Panc1 (cell line): Measurements from ENCODE around the gene METTL16. TPM values are rescaled to one million over a fixed set of nuclear protein-coding genes. Genes with fewer than 3 reads are reported as not detected.

Experiments used
- ATAC-seq: fragments of 200-7000 bp; cut with Tn5 transposase; 2 replicates; pipeline ENCODE4 v1.9.1; 2020; ENCODE audit warnings: mild to moderate bottlenecking, moderate library complexity
- BruUV-seq: library from RNA; stranded (reverse); fragments of 400-500 nt; replicated peaks from 2 replicates; lab custom pipeline; 2021; lab: Mats Ljungman, UMichigan
- CTCF ChIA-PET: fragments of 300-600 bp; sonication (Branson Sonifier 250); formaldehyde crosslinking; loops from one replicate; lab custom pipeline; 2022; ENCODE audit warnings: antibody characterized with exemption; lab: Charles Lee
- POLR2A ChIA-PET: fragments of 300-600 bp; sonication (Branson Sonifier 250); formaldehyde crosslinking; loops from one replicate; lab custom pipeline; 2022; ENCODE audit warnings: antibody characterized with exemption; lab: Charles Lee
- DNase-seq: peaks from one replicate; pipeline ENCODE4 v3.0.0-alpha.2; 2010; ENCODE audit warnings: low read depth, low spot score
- H3K27ac ChIP-seq: 2 replicates; pipeline ENCODE4 v1.5.1; 2011; ENCODE audit warnings: mild to moderate bottlenecking, low read length, inconsistent platforms
- H3K27me3 ChIP-seq: fragments of 200-500 bp; sonication (Bioruptor generic); 2 replicates; pipeline ENCODE4 v1.6.0; 2014; ENCODE audit warnings: low read length, inconsistent platforms; ENCODE audit not compliant: control insufficient read depth, insufficient read depth
- H3K36me3 ChIP-seq: fragments of 200-500 bp; sonication (Bioruptor generic); 2 replicates; pipeline ENCODE4 v1.5.1; 2014; ENCODE audit warnings: inconsistent platforms, mild to moderate bottlenecking, low read length, moderate library complexity; ENCODE audit not compliant: control insufficient read depth, insufficient read depth
- H3K4me1 ChIP-seq: 2 replicates; pipeline ENCODE4 v1.5.1; 2011; ENCODE audit warnings: inconsistent platforms, mild to moderate bottlenecking, low read length, moderate library complexity; ENCODE audit not compliant: control insufficient read depth, insufficient read depth
- H3K4me3 ChIP-seq, 2 experiments: 2 replicates each; pipeline ENCODE4 v1.5.1; 2011 to 2012; ENCODE audit warnings: low read depth in 2 of 2, low read length in 2 of 2, mild to moderate bottlenecking in 2 of 2, inconsistent platforms in 1 of 2, moderate library complexity in 1 of 2
- H3K9me3 ChIP-seq: fragments of 200-500 bp; sonication (Bioruptor generic); 2 replicates; pipeline ENCODE4 v1.5.1; 2014; ENCODE audit warnings: low read depth, mild to moderate bottlenecking, inconsistent platforms, low read length, moderate library complexity; ENCODE audit not compliant: control insufficient read depth, insufficient read depth
- CTCF ChIP-seq: fragments of 450-650 bp; IDR thresholded peaks from 2 replicates; pipeline ENCODE4 v1.5.1; 2017; ENCODE audit warnings: mild to moderate bottlenecking
- POLR2AphosphoS5 ChIP-seq: IDR thresholded peaks from 2 replicates; pipeline ENCODE4 v1.6.1; 2012; ENCODE audit warnings: mild to moderate bottlenecking, low read depth, low read length, moderate library complexity
- REST ChIP-seq, 2 experiments: IDR thresholded peaks; 2 replicates each; pipeline ENCODE4 v1.6.1; 2011 to 2012; ENCODE audit warnings: low read depth in 2 of 2, control low read depth in 1 of 2, low read length in 1 of 2, mild to moderate bottlenecking in 1 of 2, moderate library complexity in 1 of 2; ENCODE audit not compliant: insufficient read depth in 1 of 2
- SIN3A ChIP-seq: IDR thresholded peaks from 2 replicates; pipeline ENCODE4 v1.6.1; 2012; ENCODE audit warnings: low read depth, mild to moderate bottlenecking, low read length, moderate library complexity, borderline replicate concordance; ENCODE audit not compliant: insufficient read depth
- TCF7L2 ChIP-seq: IDR thresholded peaks from 2 replicates; pipeline ENCODE4 v1.6.1; 2011; ENCODE audit warnings: mild to moderate bottlenecking, low read depth, low read length, inconsistent platforms
- in situ Hi-C: cut with HindIII; loops from 2 replicates; pipeline ENCODE4 v1.10.0; 2016; ENCODE audit warnings: low sequenced_read_pairs, low pct_unique_long_range_greater_than_20kb
- intact Hi-C: fragments of 100-400 bp; cut with micrococcal nuclease; formaldehyde crosslinking; loops from one replicate; pipeline ENCODE4 v1.10.0; 2022; ENCODE audit not compliant: unreplicated experiment
- total RNA-seq: library from RNA; stranded (reverse); gene quantifications from one replicate; pipeline ENCODE4 v1.2.1, GENCODE V29; 2021; ENCODE audit not compliant: unreplicated experiment

The METTL16 gene
- total RNA-seq, 1 experiment from 2014 or later, result 34.7 TPM

GRCh38 chr17:2423271-2423670 lies 88.4 kb downstream of the METTL16 start:
- in situ Hi-C loops, result no loop called here
- H3K4me1 ChIP-seq, result no peaks in the 10 kb centered on the region
- H3K4me3 ChIP-seq, result no peak overlapping the region
- no peaks in the 10 kb centered on the region for H3K27me3 ChIP-seq
- CTCF ChIA-PET, result interaction anchor here (0.6 kb wide), 1 partner anchor 109 kb away, joined by 3 read pairs; no protein-coding TSS in a partner anchor
- peaks cover 2% of the 10 kb centered on the region for H3K36me3 ChIP-seq
- intact Hi-C loops, result no loop called here
- H3K27ac ChIP-seq, result no peak overlapping the region
- BruUV-seq, result no TSS peak
- no peak for DNase-seq
- ATAC-seq, result no peak
- POLR2A ChIA-PET, result no interaction called here
- no peak for TF ChIP-seq REST (IDR thresholded peaks at IDR 0.05; ENCODE audit: insufficient read depth in 1 of 2, low read depth in 2 of 2, low read length in 1 of 2)
- no peak for TF ChIP-seq TCF7L2
- TF ChIP-seq CTCF, result no peak
- no peak for TF ChIP-seq SIN3A
- no peak for TF ChIP-seq POLR2AphosphoS5
- no peaks in the 10 kb centered on the region for H3K9me3 ChIP-seq

GRCh38 chr17:2421315-2422147 lies 90.2 kb downstream of the METTL16 start:
- H3K27me3 ChIP-seq, result no peaks in the 10 kb centered on the region
- H3K36me3 ChIP-seq, result peaks cover 2% of the 10 kb centered on the region
- ATAC-seq (no peak), DNase-seq (no peak)
- no peaks in the 10 kb centered on the region for H3K9me3 ChIP-seq
- no peak overlapping the region for H3K27ac ChIP-seq
- H3K4me3 ChIP-seq, result no peak overlapping the region
- ChIA-PET POLR2A (no interaction called here), CTCF (no interaction called here)
- no TSS peak for BruUV-seq
- no peaks in the 10 kb centered on the region for H3K4me1 ChIP-seq
- intact Hi-C loops (no loop called here), in situ Hi-C loops (no loop called here)
- no peak for TF ChIP-seq REST (IDR thresholded peaks at IDR 0.05; ENCODE audit: insufficient read depth in 1 of 2, low read depth in 2 of 2, low read length in 1 of 2)
- TF ChIP-seq CTCF, result no peak; the same call in 1 of the 2 replicates
- no peak for TF ChIP-seq TCF7L2
- no peak for TF ChIP-seq SIN3A
- no peak for TF ChIP-seq POLR2AphosphoS5
